Activated T-helper 2 cell treated with anti-CD3 and anti-CD28 coated beads, Interferon-gamma antibody, Interleukin-2, Interleukin-4, amounts not matched to agents 10 μg/mL and 5 μg/mL and 100 μg/mL, durations not matched to agents 14 hours and 24 hours and 36 hours (primary cell): ENCODE measurements around the gene VAV1. TPM values are rescaled to one million over a fixed set of nuclear protein-coding genes. Genes with fewer than 3 reads are reported as not detected.
A peak's percentile ranks its signal among the peaks of the same experiment; 100 is the strongest.
"Not testable (repeated sequence)": the region's sequence is repeated elsewhere in the genome, so short reads cannot be mapped to it uniquely, and the experiment has no call there.

Experiments used
- DNase-seq: peaks from one replicate; pipeline ENCODE4 v3.0.0; 2021; ENCODE audit warnings: low spot score
- H3K27ac Mint-ChIP-seq: one replicate; pipeline ENCODE4 v1.8.0; 2021; ENCODE audit warnings: mixed read lengths
- H3K27me3 Mint-ChIP-seq: one replicate; pipeline ENCODE4 v1.8.0; 2021; ENCODE audit warnings: low read depth, mixed read lengths
- H3K36me3 Mint-ChIP-seq: one replicate; pipeline ENCODE4 v1.8.0; 2021; ENCODE audit warnings: low read depth, mixed read lengths
- H3K4me1 Mint-ChIP-seq: one replicate; pipeline ENCODE4 v1.8.0; 2021; ENCODE audit warnings: low read depth, mixed read lengths
- H3K4me3 Mint-ChIP-seq: one replicate; pipeline ENCODE4 v1.8.0; 2021; ENCODE audit warnings: low read depth, mild to moderate bottlenecking, moderate library complexity, mixed read lengths
- H3K9me3 Mint-ChIP-seq: one replicate; pipeline ENCODE4 v1.8.0; 2021; ENCODE audit warnings: mixed read lengths
- intact Hi-C: fragments of 100-400 bp; cut with micrococcal nuclease; formaldehyde crosslinking; loops from one replicate; pipeline ENCODE4 v1.15.1; 2023
- total RNA-seq: library from RNA; stranded (reverse); gene quantifications from 2 replicates; pipeline ENCODE4 v1.2.3, GENCODE V29; 2022

The VAV1 gene
- total RNA-seq, 1 donor from 2014 or later, result 69.7 TPM

DNA sequence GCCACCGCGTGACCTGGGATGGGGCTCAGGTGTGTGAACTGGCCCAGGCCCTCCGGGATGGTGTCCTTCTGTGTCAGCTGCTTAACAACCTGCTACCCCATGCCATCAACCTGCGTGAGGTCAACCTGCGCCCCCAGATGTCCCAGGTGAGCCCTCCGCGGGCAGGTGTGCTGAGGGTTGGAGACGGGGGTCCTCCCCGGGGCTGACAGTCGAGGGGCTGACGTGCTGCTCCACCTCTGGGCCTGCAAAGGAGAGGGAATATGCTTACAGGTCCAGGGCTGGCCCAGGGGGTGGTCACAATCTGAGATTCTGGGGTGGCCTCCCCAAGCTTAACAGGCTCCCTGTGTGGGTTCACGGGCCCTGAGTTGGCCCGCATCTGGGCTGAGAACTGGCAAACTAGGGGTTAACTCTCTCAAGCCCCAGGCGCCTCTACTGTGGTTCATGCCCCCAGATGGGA, 386 bp downstream of the VAV1 start:
- H3K4me1 Mint-ChIP-seq, result peaks cover 45% of the 10 kb centered on the region

DNA sequence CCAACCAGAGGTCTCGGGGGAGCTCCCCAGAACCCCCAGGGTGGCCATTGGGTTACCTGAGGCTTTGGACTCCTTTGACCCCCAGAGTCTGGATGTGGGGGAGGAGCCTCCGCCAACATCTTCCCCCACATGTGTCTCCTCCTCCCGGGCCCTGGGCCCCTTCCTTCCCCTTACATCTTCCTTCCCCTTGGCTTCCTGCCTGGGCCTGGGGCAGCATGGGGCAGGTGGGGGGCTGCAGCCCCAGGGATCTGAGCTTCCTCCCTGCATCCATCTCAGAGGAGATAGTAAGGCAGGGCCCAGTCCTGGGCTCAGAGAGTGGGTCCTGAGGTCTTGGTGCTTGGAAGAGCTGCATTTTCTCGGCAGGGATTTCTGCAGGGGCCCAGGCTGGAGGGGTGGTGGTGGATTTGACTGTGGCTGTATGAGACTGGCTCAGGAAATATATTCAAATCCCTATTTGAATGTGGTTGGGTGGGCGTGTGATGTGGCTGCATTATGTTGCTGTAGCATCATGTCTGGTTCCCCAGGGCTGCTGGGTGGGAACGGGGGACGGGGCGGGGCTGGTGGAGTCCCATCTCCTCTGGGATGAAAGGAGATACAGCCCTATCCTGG, 919 bp downstream of the VAV1 start:
- Mint-ChIP-seq H3K36me3 (peaks cover 45% of the 10 kb centered on the region), H3K27ac (peak overlapping the region; percentile 88), H3K27me3 (no peaks in the 10 kb centered on the region), H3K9me3 (peaks cover 3% of the 10 kb centered on the region), H3K4me1 (peaks cover 46% of the 10 kb centered on the region), H3K4me3 (peak overlapping the region; percentile 82)
- peak; percentile 37 for DNase-seq
- intact Hi-C loops, result loop anchor here (2.0 kb wide), 1 partner anchor 89 kb away; no protein-coding TSS in a partner anchor

More for the DNA sequence above, 386 bp downstream of the VAV1 start:
- H3K9me3 Mint-ChIP-seq, result peaks cover 3% of the 10 kb centered on the region
- H3K27me3 Mint-ChIP-seq, result no peaks in the 10 kb centered on the region
- peak overlapping the region; percentile 82 for H3K4me3 Mint-ChIP-seq
- H3K36me3 Mint-ChIP-seq, result peaks cover 40% of the 10 kb centered on the region
- H3K27ac Mint-ChIP-seq, result peak overlapping the region; percentile 88
- intact Hi-C loops, result loop anchor here (1.0 to 2.0 kb wide), 3 partner anchors 28 to 90 kb away; no protein-coding TSS in a partner anchor
- DNase-seq, result no peak

DNA sequence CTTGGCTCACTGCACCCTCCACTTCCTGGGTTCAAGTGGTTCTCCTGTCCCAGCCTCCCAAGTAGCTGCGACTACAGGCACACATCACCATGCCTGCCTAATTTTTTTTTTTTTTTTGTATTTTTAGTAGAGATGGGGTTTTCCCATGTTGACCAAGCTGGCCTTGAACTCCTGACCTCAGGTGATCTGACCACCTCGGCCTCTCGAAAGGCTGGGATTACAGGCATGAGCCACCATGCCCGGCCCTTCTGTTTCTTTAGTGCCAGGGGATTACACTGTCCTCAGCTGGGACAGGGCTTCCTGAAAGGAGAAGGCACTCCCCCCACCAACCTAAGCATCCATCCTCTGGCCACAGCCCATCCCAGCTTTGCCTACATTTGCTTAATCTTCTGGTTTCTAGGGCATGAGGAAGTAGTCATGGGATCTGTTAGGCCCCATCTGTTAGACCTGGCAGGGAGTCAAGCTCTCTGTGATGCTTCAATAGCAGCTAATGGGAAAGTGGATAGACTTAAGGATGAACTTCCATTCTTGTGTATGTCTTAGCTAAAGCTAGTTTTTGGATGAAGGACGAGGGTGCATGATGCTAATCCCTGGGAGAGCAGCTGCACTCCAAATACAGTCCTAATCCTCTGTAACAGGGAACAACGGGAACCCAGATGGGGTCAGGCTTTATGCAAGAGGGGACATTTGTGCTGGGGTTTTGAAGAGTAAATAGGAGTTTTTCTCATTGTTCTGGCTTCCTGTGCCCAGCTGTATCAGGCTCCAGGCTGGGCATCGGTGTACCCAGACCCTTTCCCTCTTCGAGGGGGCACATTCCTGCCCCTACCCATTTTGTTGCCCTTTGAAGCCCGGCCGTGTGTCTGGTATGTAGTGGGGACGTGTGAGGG, 2.6 kb downstream of the VAV1 start:
- Mint-ChIP-seq H3K27ac (peak overlapping the region; percentile 12), H3K4me1 (peaks cover 48% of the 10 kb centered on the region), H3K27me3 (no peaks in the 10 kb centered on the region), H3K9me3 (peaks cover 3% of the 10 kb centered on the region), H3K4me3 (peak overlapping the region; percentile 66), H3K36me3 (peaks cover 46% of the 10 kb centered on the region)
- DNase-seq, result no peak
- intact Hi-C loops, result no loop called here

DNA sequence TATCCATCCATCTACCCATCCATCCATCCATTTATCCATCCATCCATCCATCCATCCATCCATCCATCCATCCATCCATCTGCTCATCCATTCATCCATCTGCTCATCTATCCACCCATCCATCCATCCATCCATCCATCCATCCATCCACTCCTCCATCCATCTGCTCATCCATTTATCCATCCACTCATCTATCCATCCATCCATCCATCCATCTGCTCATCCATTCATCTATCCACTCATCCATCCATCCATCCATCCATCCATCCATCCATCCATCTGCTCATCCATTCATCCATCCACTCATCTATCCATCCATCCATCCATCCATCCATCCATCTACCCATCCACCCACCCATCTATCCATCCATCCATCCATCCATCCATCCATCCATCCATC, 3.5 kb downstream of the VAV1 start:
- H3K27me3 Mint-ChIP-seq, DNase-seq, intact Hi-C loops, H3K27ac Mint-ChIP-seq, H3K4me3 Mint-ChIP-seq, H3K9me3 Mint-ChIP-seq: not testable (repeated sequence)
- H3K36me3 Mint-ChIP-seq, result peaks cover 51% of the 10 kb centered on the region
- peaks cover 50% of the 10 kb centered on the region for H3K4me1 Mint-ChIP-seq

DNA sequence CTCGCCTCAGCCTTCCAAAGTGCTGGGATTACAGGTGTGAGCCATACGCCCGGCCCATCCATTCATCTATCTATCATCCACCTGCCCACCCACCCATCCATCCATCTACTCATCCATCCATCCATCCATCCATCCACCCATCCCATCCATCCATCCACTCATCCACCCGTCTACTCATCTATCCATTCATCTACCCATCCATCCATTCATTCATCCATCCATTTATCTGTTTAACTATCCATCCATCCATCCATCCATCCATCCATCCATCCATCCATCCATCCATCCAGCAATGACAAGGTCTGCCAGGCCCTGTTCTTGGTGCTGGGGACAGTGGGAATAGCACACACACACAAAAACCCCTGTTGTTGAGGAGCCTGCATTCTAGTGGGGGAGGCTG, 4.5 kb downstream of the VAV1 start:
- no peak overlapping the region for H3K4me3 Mint-ChIP-seq
- H3K9me3 Mint-ChIP-seq, result peaks cover 3% of the 10 kb centered on the region
- no peak for DNase-seq
- H3K27ac Mint-ChIP-seq, result peak overlapping the region; percentile 30
- intact Hi-C loops, result no loop called here
- H3K36me3 Mint-ChIP-seq, result peaks cover 58% of the 10 kb centered on the region
- H3K27me3 Mint-ChIP-seq, result no peaks in the 10 kb centered on the region
- peaks cover 49% of the 10 kb centered on the region for H3K4me1 Mint-ChIP-seq

DNA sequence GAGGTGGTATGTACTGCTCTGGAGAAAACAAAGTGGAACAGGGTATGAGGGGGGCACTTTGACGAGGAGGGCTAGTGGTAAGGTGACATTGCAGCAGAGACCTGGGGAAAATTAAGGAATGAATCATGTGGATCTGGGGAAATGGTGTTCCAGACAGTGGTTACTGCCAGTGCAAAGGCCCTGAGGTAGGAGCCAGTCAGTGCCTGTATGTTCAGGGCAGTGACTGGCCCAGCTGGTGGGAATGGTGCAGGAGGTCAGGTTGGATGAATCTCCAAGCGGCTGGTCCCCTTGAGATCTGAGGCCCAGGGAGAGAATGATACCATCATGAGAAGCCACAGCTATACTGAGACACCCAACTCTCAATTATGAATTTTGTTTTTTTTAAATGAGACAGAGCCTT, 4.9 kb downstream of the VAV1 start:
- Mint-ChIP-seq H3K4me1 (peaks cover 45% of the 10 kb centered on the region), H3K9me3 (peaks cover 3% of the 10 kb centered on the region), H3K27ac (peak overlapping the region; percentile 30), H3K4me3 (no peak overlapping the region), H3K36me3 (peaks cover 56% of the 10 kb centered on the region), H3K27me3 (no peaks in the 10 kb centered on the region)
- DNase-seq, result no peak
- intact Hi-C loops, result no loop called here

DNA sequence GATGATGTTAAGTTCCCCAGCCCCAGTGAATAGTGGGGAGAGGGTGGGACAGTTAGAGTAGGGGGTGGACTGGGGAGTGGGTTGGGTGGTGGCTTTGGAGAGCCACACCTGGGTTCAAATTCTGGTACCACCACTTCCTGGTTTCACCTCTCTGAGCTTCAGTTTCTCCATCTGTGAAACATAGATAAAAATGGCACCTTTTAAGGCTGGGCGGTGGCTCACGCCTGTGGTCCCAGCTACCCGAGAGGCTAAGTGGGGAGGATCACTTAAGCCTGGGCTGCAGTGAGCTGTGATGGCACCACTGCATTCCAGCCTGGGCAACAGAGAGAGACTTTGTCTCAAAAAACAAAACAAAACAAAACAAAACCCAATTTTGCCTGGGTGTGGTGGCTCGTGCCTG, 5.9 kb downstream of the VAV1 start:
- Mint-ChIP-seq H3K27me3 (no peaks in the 10 kb centered on the region), H3K27ac (peak overlapping the region; percentile 45), H3K9me3 (peaks cover 3% of the 10 kb centered on the region), H3K36me3 (peaks cover 57% of the 10 kb centered on the region), H3K4me3 (no peak overlapping the region), H3K4me1 (peaks cover 43% of the 10 kb centered on the region)
- intact Hi-C loops, result no loop called here
- DNase-seq, result no peak

DNA sequence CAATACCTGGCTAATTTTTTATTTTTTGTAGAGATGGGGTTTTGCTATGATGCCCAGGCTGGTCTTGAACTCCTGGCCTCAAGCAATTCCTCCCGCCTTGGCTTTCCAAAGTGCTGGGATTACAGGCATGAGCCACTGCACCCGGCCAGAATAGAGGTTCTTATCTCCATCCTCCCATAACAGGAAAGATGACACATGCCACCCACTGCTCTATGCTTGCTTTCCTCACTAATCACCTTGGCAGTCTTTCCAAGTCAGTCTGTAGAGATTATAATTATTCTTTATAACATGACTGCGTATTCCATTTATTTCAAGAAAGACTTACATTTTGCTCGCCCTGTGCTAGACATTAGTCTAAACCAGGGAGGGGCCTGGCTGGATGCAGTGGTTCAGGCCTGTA, 6.7 kb downstream of the VAV1 start:
- peak overlapping the region; percentile 38 for H3K27ac Mint-ChIP-seq
- no peaks in the 10 kb centered on the region for H3K27me3 Mint-ChIP-seq
- intact Hi-C loops, result no loop called here
- DNase-seq, result no peak
- no peak overlapping the region for H3K4me3 Mint-ChIP-seq
- H3K4me1 Mint-ChIP-seq, result peaks cover 39% of the 10 kb centered on the region
- peaks cover 58% of the 10 kb centered on the region for H3K36me3 Mint-ChIP-seq
- peaks cover 3% of the 10 kb centered on the region for H3K9me3 Mint-ChIP-seq

DNA sequence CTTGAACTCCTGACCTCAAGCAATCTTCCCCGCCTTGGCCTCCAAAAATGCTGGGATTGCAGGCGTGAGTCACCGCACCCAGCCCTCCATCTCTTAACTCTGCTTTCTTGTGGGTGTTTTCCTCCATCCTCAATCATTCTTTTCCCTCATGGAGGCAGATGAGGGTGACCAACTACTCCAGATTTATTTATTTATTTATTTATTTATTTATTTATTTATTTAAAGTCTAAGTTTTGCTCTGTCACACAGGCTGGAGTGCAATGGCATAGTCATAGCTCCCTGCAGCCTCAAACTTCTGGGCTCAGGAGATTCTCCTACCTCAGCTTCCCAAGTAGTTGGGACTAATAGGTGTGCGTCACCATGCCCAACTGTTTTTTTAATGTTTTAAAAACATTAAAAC, 14.9 kb downstream of the VAV1 start:
- DNase-seq, result no peak
- Mint-ChIP-seq H3K27me3 (no peaks in the 10 kb centered on the region), H3K4me3 (no peak overlapping the region), H3K4me1 (peaks cover 20% of the 10 kb centered on the region), H3K36me3 (peaks cover 55% of the 10 kb centered on the region), H3K27ac (no peak overlapping the region), H3K9me3 (no peaks in the 10 kb centered on the region)
- intact Hi-C loops, result no loop called here

DNA sequence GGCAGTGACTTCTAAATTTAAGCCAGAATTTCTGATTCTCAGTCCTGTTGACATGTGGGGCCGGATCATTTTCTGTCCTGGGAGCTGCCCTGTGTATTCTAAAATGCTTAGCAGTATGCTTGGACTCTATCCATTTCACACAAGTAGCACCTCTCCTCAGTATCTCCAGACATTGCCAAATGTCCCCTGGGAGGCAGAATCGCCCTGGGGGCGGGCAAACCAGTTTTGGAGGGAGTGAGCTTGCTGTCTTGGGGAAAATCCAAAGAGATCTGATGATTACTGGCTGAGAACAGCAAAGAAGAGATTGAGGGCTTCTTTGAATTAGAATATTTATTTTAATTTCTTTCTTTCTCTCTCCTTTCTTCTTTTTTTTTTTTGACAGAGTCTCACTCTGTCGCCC, 16.4 kb downstream of the VAV1 start:
- intact Hi-C loops, result no loop called here
- no peak overlapping the region for H3K4me3 Mint-ChIP-seq
- H3K4me1 Mint-ChIP-seq, result peaks cover 23% of the 10 kb centered on the region
- H3K9me3 Mint-ChIP-seq, result peaks cover 3% of the 10 kb centered on the region
- peaks cover 62% of the 10 kb centered on the region for H3K36me3 Mint-ChIP-seq
- DNase-seq, result no peak
- no peaks in the 10 kb centered on the region for H3K27me3 Mint-ChIP-seq
- no peak overlapping the region for H3K27ac Mint-ChIP-seq

DNA sequence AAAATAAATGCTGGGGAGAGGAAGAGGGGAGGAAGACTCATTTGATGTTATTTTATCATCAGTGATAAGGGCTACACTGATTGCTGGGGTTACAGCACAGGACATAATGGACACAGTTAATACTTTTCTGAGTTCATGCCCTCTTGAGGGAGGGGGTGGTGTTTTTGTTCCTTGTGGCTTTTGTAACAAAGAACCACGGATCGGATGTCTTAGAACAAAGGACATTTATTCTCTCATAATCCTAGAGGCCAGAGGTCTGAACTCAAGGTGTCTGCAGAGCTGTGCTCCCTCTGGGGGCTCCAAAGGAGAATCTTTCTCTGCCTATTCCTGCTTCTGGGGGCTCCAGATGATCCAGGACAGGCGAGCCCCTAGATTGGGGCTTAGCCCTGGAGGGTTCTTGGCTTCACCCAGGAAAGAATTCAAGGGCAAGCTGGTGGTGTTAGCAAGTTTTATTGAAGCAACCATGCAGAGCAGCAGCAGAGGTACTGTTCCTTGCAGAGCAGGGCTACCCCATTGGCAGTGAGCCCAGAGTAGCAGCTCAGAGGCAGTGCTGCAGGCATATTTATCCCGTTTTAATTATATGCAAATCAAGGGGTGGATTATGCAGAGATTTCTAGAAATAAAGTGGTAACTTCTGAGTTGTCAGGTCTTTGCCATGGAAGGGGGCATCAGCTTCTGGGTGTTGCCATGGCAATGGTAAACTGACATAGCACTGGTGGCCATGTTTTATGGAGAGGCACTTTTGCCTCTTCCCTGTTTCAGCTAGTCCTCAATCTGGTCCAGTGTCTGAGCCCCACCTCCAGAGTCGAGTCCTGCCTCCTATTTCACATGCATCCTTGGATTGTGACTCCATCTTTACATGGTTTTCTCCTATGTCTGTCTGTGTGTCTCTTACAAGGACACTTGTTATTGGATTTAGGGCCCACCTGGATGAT, 18.0 kb downstream of the VAV1 start:
- no peak overlapping the region for H3K4me3 Mint-ChIP-seq
- no peak for DNase-seq
- intact Hi-C loops, result no loop called here
- H3K36me3 Mint-ChIP-seq, result peaks cover 67% of the 10 kb centered on the region
- no peak overlapping the region for H3K27ac Mint-ChIP-seq
- peaks cover 13% of the 10 kb centered on the region for H3K9me3 Mint-ChIP-seq
- H3K27me3 Mint-ChIP-seq, result no peaks in the 10 kb centered on the region
- peaks cover 25% of the 10 kb centered on the region for H3K4me1 Mint-ChIP-seq

DNA sequence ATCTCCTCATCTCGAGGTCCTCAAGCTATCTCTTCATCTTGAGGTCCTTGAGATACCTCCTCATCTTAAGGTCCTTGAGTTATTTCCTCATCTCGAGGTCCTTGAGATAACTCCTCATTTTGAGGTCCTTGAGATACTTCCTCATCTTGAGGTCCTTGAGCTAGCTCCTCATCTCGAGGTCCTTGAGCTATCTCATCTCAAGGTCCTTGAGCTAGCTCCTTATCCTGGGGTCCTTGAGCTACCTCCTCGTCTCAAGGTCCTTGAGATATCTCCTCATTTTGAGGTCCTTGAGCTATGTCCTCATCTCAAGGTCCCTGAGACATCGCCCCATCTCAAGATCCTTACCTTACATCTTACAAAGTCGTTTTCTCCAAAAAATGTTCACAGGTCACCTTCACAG, 18.7 kb downstream of the VAV1 start:
- Mint-ChIP-seq H3K27me3 (no peaks in the 10 kb centered on the region), H3K36me3 (peaks cover 69% of the 10 kb centered on the region), H3K4me3 (no peak overlapping the region), H3K27ac (no peak overlapping the region), H3K9me3 (peaks cover 13% of the 10 kb centered on the region), H3K4me1 (peaks cover 28% of the 10 kb centered on the region)
- intact Hi-C loops, result no loop called here
- DNase-seq, result no peak
